Epithelial cell of esophagus (primary cell): ENCODE data around the gene CFAP92.

Source experiments
- DNase-seq: peaks from one replicate; pipeline ENCODE4 v3.0.0; 2010; ENCODE audit warnings: low read depth
- H3K4me3 ChIP-seq: 2 replicates; pipeline ENCODE4 v1.5.1; 2011; ENCODE audit warnings: mild to moderate bottlenecking, low read length, control low read depth
- CTCF ChIP-seq: IDR thresholded peaks from 2 replicates; pipeline ENCODE4 v1.5.1; 2011; ENCODE audit warnings: low read depth, mild to moderate bottlenecking, low read length, control low read depth, inconsistent platforms; ENCODE audit not compliant: insufficient read depth; ENCODE audit errors: missing control alignments

The CFAP92 gene

GRCh38 chr3:128906804-128907525, 86.9 kb downstream of the CFAP92 start:
- no peak overlapping the region for H3K4me3 ChIP-seq
- no peak for TF ChIP-seq CTCF
- no peak for DNase-seq

GRCh38 chr3:128906031-128906803, 87.7 kb downstream of the CFAP92 start:
- no peak for TF ChIP-seq CTCF
- DNase-seq, result no peak
- H3K4me3 ChIP-seq, result no peak overlapping the region

GRCh38 chr3:128903501-128903900, 90.4 kb downstream of the CFAP92 start:
- DNase-seq, result no peak
- TF ChIP-seq CTCF, result no peak
- H3K4me3 ChIP-seq, result no peak overlapping the region

GRCh38 chr3:128902426-128902825, 91.5 kb downstream of the CFAP92 start:
- no peak for DNase-seq
- TF ChIP-seq CTCF, result no peak
- H3K4me3 ChIP-seq, result no peak overlapping the region

GRCh38 chr3:128895843-128896697, 97.8 kb downstream of the CFAP92 start:
- DNase-seq, result no peak
- no peak overlapping the region for H3K4me3 ChIP-seq
- no peak for TF ChIP-seq CTCF

- no peak for TF ChIP-seq CTCF
- DNase-seq, result no peak
- no peak overlapping the region for H3K4me3 ChIP-seq
Measured at GRCh38 chr3:128889139-128889894, 104.6 kb downstream of the CFAP92 start.
